B cell (primary cell): Measurements from ENCODE around the gene PSMD8. TPM values are rescaled to one million over a fixed set of nuclear protein-coding genes. Genes with fewer than 3 reads are reported as not detected.

Experiments used
- ATAC-seq: fragments of 200-7000 bp; cut with Tn5 transposase; one replicate; pipeline ENCODE4 v1.10.0; 2021; ENCODE audit warnings: low read depth, mild to moderate bottlenecking, moderate number of reproducible peaks, moderate library complexity
- CTCF ChIA-PET: fragments of 350-600 bp; sonication (Branson Sonifier 250); formaldehyde crosslinking; loops from one replicate; lab custom pipeline; 2021; ENCODE audit warnings: antibody characterized with exemption, inconsistent platforms; lab: Charles Lee
- POLR2A ChIA-PET: fragments of 350-600 bp; sonication (Branson Sonifier 250); formaldehyde crosslinking; loops from one replicate; lab custom pipeline; 2021; ENCODE audit warnings: antibody characterized with exemption; lab: Charles Lee
- DNase-seq: peaks from one replicate; pipeline ENCODE4 v3.0.0; 2013
- H2AFZ ChIP-seq: 2 replicates; pipeline ENCODE4 v1.6.1; 2012; ENCODE audit warnings: mild to moderate bottlenecking, low read depth, low read length; ENCODE audit not compliant: insufficient read depth, poor library complexity, severe bottlenecking
- H3K27ac ChIP-seq, 2 donors: 1 replicate in 1 of 2; 2 replicates in 1 of 2; pipeline ENCODE4 v1.5.1; 2012 to 2013; ENCODE audit warnings: low read length in 2 of 2, mild to moderate bottlenecking in 2 of 2, moderate library complexity in 1 of 2
- H3K27me3 ChIP-seq, 4 experiments: fragments of 200-600 bp in 1 of 4; sonication (generic) in 1 of 4; replicated peaks in 1 of 4; 1 replicate in 2 of 4; 2 replicates in 2 of 4; pipeline versions ENCODE4 v1.6.1 to v1.7.0; 2013 to 2016; ENCODE audit warnings: low read length in 3 of 4, mild to moderate bottlenecking in 2 of 4, mixed read lengths in 1 of 4, moderate library complexity in 1 of 4; ENCODE audit not compliant: insufficient read depth in 4 of 4, control insufficient read depth in 3 of 4; ENCODE audit errors: control extremely low read depth in 1 of 4
- H3K36me3 ChIP-seq, 2 experiments: replicated peaks in 1 of 2; 1 replicate in 1 of 2; 2 replicates in 1 of 2; pipeline versions ENCODE4 v1.6.1 to v1.7.1; 2013; ENCODE audit warnings: low read length in 1 of 2; ENCODE audit not compliant: insufficient read depth in 2 of 2, control insufficient read depth in 1 of 2; ENCODE audit errors: control extremely low read depth in 1 of 2, extremely low read depth in 1 of 2
- H3K4me1 ChIP-seq, 2 donors: fragments of 200-600 bp in 1 of 2; sonication (generic) in 1 of 2; 1 replicate in 1 of 2; 2 replicates in 1 of 2; pipeline versions ENCODE4 v1.5.1 to v1.6.1; 2013 to 2017; ENCODE audit warnings: low read length in 2 of 2; ENCODE audit not compliant: control insufficient read depth in 2 of 2, insufficient read depth in 2 of 2
- H3K4me2 ChIP-seq: replicated peaks from 2 replicates; pipeline ENCODE3; 2012; ENCODE audit warnings: mild to moderate bottlenecking, low read depth, low read length; ENCODE audit not compliant: poor library complexity, severe bottlenecking
- H3K4me3 ChIP-seq, 5 experiments: fragments of 200-600 bp in 1 of 5; sonication (generic) in 1 of 5; 1 replicate in 3 of 5; 2 replicates in 2 of 5; pipeline versions ENCODE4 v1.5.1 to v1.7.0; 2011 to 2016; ENCODE audit warnings: low read length in 4 of 5, mild to moderate bottlenecking in 4 of 5, low read depth in 2 of 5, control low read depth in 1 of 5, moderate library complexity in 1 of 5; ENCODE audit not compliant: insufficient read depth in 1 of 5; ENCODE audit errors: control extremely low read depth in 1 of 5, extremely low read depth in 1 of 5
- H3K79me2 ChIP-seq: fragments of 200-600 bp; sonication (generic); one replicate; pipeline ENCODE4 v1.6.0; 2016; ENCODE audit warnings: low read length; ENCODE audit not compliant: control insufficient read depth, insufficient read depth
- H3K9ac ChIP-seq: fragments of 200-600 bp; sonication (generic); 2 replicates; pipeline ENCODE4 v1.6.1; 2017; ENCODE audit warnings: mild to moderate bottlenecking, low read length, moderate library complexity
- H3K9me3 ChIP-seq, 3 donors: one replicate each; pipeline versions ENCODE4 v1.6.1 to v1.7.1; 2013; ENCODE audit warnings: low read length in 2 of 3; ENCODE audit not compliant: control insufficient read depth in 2 of 3, insufficient read depth in 1 of 3; ENCODE audit errors: control extremely low read depth in 1 of 3
- H4K20me1 ChIP-seq: 2 replicates; pipeline ENCODE4 v1.6.0; 2012; ENCODE audit warnings: mild to moderate bottlenecking, low read length; ENCODE audit not compliant: insufficient read depth, control insufficient read depth, poor library complexity, severe bottlenecking
- H3K27ac Mint-ChIP-seq: one replicate; pipeline ENCODE4 v1.8.0; 2021; ENCODE audit warnings: mixed read lengths
- H3K27me3 Mint-ChIP-seq: one replicate; pipeline ENCODE4 v1.8.0; 2021; ENCODE audit warnings: mixed read lengths
- H3K4me1 Mint-ChIP-seq: one replicate; pipeline ENCODE4 v1.8.0; 2021; ENCODE audit warnings: mixed read lengths
- H3K4me3 Mint-ChIP-seq: one replicate; pipeline ENCODE4 v1.8.0; 2021; ENCODE audit warnings: mixed read lengths
- H3K9me3 Mint-ChIP-seq: one replicate; pipeline ENCODE4 v1.8.0; 2022; ENCODE audit warnings: mixed read lengths; ENCODE audit not compliant: insufficient read depth
- EZH2 ChIP-seq: IDR thresholded peaks from 2 replicates; pipeline ENCODE4 v1.6.1; 2012; ENCODE audit warnings: borderline replicate concordance, low read depth, mild to moderate bottlenecking, moderate library complexity, low read length; ENCODE audit not compliant: insufficient read depth, poor library complexity, severe bottlenecking
- WGBS: methylation state at CpG from one replicate; pipeline ENCODE4 v1.1.5; 2013; ENCODE audit warnings: missing lambda C conversion rate; ENCODE audit not compliant: insufficient coverage; 5-methylcytosine and 5-hydroxymethylcytosine counted together
- intact Hi-C: fragments of 100-400 bp; cut with micrococcal nuclease; formaldehyde crosslinking; loops from one replicate; pipeline ENCODE4 v1.10.0; 2022
- polyA plus RNA-seq: library from polyadenylated mRNA; depleted of rRNA; stranded (reverse); fragments of >200 nt; gene quantifications from 2 replicates; pipeline ENCODE4 v1.2.3, GENCODE V29; 2012
- total RNA-seq, 2 donors: library from RNA; stranded (reverse); fragments of 120-200 nt in 1 of 2; gene quantifications; 1 replicate in 1 of 2; 2 replicates in 1 of 2; pipeline versions ENCODE4 v1.2.3 to v1.2.4, GENCODE V29; 2013 to 2022
- TF ChIP-seq, protein P1 (sequence below): fragments of 200-600 bp; IDR thresholded peaks from one replicate; pipeline ENCODE4 v1.8.0; 2022; ENCODE audit warnings: antibody characterized with exemption, mild to moderate bottlenecking

The PSMD8 gene
- total and polyA plus RNA-seq, 2 donors (not counting 1 experiment from before 2014, with no cell fraction given): 88.1 to 122 TPM

DNA sequence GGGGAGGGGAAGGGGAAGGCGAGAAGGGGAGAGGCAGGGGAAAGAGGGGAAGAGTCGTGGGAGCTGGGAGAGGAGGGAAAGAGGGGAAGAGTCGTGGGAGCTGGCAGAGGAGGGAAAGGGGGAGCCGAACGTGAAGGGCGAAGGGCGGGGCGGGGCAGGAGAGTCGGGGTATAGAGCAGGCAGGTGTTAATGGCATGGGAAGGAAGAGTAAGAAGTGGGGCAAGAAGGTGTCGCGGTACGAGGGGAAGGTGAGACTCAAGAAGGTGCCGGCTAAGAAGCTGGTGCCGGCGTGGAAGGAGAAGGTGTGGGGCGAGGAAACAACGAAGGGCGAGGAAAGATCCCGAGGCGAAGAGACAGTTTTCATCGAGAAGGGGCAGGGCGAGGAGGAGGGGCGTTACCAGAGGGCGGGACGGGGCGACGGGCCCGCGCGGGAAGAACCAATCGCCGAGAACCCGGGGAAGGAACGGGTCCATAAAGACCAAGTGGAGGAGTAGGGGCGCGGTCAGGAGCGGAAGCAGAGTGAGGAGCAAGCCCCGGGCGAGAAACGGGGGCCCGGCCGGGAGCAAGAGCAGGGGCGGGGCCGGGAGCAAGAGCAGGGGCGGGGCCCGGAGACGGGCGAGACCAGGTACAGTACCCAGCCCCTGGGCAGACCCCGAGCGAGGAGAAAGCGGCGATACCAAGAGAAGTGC, 38.3 kb upstream of the PSMD8 start:
- Histone ChIP-seq H3K27ac (peak overlapping the region; percentile 89 to 95), H3K9ac (peak overlapping the region; percentile 78), H4K20me1 (no peaks in the 10 kb centered on the region), H3K27me3 (no peaks in the 10 kb centered on the region), H3K9me3 (no peaks in the 10 kb centered on the region), H2AFZ (peak overlapping the region; percentile 87), H3K4me1 (peaks cover 5 to 11% of the 10 kb centered on the region in 2 donors), H3K36me3 (no peaks in the 10 kb centered on the region), H3K79me2 (peaks cover 6% of the 10 kb centered on the region), H3K4me2 (peak overlapping the region; percentile 89), H3K4me3 (peak overlapping the region; percentile 52 to 85 (median 80))
- DNase-seq: peak; percentile 96
- POLR2A ChIA-PET: interaction anchor here (0.5 to 1.3 kb wide), 7 partner anchors 38 to 1258 kb away, joined by 3 to 14 read pairs (median 3); partner anchors contain the start of genes PSMD8, SIPA1L3, WDR87 and ZNF420
- Mint-ChIP-seq H3K27me3 (no peaks in the 10 kb centered on the region), H3K4me1 (peaks cover 13% of the 10 kb centered on the region), H3K27ac (peak overlapping the region; percentile 97), H3K9me3 (no peaks in the 10 kb centered on the region), H3K4me3 (peak overlapping the region; percentile 97)
- TF ChIP-seq, protein P1, sequence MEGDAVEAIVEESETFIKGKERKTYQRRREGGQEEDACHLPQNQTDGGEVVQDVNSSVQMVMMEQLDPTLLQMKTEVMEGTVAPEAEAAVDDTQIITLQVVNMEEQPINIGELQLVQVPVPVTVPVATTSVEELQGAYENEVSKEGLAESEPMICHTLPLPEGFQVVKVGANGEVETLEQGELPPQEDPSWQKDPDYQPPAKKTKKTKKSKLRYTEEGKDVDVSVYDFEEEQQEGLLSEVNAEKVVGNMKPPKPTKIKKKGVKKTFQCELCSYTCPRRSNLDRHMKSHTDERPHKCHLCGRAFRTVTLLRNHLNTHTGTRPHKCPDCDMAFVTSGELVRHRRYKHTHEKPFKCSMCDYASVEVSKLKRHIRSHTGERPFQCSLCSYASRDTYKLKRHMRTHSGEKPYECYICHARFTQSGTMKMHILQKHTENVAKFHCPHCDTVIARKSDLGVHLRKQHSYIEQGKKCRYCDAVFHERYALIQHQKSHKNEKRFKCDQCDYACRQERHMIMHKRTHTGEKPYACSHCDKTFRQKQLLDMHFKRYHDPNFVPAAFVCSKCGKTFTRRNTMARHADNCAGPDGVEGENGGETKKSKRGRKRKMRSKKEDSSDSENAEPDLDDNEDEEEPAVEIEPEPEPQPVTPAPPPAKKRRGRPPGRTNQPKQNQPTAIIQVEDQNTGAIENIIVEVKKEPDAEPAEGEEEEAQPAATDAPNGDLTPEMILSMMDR: no peak
- no peak for TF ChIP-seq EZH2
- CTCF ChIA-PET: interaction anchor here (0.5 to 4.7 kb wide), 14 partner anchors 38 to 595 kb away, joined by 3 to 55 read pairs (median 6); partner anchors contain the start of genes EIF3K, GGN, PPP1R14A and PSMD8
- WGBS: under 1% methylated on average over 48 of the region's 52 CpGs
- intact Hi-C loops: loop anchor here (1.0 to 10.0 kb wide), 16 partner anchors 20 to 1259 kb away; partner anchors contain the start of genes FAM98C, GGN, PSMD8 and SIPA1L3
- peak; percentile 64 for ATAC-seq
